ENCODE data around the gene ADCY3.
A peak's percentile ranks its signal among the peaks of the same experiment; 100 is the strongest.
"Not testable (repeated sequence)": the region's sequence is repeated elsewhere in the genome, so short reads cannot be mapped to it uniquely, and the experiment has no call there.

Gene ADCY3

DNA sequence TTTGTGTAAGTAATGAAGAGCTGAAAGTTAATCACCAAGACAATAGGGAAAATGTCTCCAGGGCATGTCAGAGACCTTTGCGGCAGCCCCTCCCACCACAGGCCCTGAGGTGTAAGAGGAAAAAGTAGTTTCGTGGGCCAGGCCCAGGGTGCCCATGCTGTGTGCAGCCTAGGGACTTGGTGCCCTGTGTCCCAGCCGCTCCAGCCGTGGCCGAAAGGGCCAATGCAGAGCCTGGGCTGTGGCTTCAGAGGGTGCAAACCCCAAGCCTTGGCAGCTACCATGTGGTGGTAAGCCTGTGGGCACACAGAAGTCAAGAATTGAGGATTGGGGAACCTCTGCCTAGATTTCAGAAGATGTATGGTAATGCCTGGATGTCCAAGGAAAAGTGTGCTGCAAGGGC lies 74.3 kb downstream of the ADCY3 start:
- DNase-seq (ENCODE audit: low read depth, low spot score): no peak

DNA sequence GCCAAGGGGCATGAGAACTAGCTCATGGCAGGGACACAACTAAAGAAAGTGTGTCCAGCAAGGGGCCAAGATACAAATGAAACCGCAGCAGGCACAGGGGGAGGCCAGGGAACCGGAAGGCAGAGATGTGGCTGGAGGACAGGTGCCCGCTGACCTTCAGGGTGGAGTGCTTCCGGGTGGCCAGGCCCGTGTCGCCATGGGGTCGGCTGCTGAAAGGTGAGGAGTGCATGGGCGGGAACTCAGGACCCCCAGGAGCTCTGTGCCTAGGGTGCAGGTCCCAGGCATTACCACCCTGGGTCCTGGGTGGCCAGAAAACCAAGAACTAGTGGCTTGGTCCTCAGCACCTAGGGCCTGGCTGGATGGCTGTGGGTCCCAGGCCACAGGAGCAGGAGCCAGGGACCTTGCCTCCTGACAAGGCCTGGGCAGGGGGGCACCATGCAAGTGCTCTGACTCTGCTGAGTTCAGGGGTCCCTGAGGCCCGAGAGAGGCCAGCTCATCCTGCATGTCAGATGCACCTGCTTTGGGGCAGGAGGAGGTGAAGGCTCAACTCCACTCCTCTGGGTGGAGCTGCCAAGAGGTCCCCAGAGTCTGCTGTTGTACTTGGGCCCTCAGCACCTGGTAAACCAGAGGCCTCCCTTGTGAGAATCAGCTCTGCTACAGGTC lies 75.9 kb downstream of the ADCY3 start:
- no peak for DNase-seq (ENCODE audit: low read depth, low spot score)

DNA sequence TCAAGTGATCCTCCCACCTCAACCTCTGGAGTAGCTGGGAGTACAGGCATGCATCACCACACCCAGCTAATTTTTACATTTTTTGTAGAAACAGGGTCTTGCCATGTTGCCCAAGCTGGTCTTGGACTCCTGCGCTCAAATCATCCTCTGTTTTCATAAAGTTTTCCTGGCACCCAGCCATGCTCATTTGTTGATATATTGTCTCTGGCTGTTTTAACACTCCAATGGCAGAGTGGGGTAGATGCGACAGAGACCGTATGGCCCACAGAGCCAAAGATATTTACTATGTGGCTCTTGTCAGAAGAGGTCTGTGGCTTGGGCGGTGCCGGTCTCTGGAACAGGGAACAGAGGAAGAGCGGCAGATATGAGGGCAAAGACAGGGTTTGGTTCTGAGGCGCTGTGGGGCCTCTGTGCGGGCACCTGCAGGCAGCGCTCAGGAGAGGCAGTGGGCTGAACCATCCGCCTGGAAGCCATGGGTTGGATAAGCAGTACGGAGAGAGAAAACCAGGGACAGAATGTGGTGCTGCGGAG lies 76.6 kb downstream of the ADCY3 start:
- no peak for DNase-seq (ENCODE audit: low read depth, low spot score)

DNA sequence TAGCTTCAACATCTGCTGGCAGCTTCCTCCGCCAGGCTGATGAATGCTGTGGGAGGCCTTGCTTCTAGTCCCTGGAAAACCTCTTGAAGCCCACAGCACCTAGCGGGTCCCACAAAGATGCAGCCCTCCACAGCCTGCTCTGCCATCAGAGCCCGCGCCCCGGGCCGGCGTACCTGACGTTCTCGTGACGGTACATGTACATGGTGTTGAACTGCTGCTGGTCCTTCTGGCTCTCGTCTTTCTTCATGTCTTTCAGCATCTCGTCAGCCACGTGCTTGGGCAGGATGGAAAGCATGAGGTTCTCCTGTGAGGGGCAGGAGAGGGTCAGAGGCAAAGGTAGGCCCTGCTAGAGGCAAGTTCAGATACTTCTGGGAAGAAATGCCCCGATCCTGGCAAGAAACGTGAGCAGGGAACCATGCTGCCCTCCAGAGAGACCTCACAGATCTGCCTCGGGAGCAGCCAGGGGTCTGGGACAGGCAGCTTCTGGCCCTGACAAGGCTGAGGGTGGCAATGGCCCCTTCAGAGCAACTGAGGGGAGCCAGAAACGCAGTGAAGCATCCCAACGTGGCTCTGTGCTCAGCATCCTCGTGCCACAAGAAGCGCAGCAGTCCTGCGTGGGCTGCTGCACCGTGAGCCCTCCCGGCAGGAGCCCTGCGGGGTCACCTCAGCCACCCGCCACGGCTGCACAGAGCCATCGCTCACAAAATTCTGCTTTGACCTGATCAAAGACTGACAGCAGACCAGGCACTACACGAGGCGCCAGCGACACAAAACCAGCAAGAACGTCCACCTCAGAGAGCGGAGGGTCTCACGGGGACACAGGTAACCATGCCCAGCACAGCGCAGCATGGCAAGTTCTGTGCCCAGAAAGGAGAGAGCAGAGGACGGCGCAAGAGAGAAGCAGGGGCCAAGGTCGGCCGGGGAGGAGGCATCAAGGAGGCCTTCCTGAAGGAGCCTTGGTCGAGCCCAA lies 77.7 kb downstream of the ADCY3 start:
- DNase-seq (ENCODE audit: low read depth, low spot score): no peak

DNA sequence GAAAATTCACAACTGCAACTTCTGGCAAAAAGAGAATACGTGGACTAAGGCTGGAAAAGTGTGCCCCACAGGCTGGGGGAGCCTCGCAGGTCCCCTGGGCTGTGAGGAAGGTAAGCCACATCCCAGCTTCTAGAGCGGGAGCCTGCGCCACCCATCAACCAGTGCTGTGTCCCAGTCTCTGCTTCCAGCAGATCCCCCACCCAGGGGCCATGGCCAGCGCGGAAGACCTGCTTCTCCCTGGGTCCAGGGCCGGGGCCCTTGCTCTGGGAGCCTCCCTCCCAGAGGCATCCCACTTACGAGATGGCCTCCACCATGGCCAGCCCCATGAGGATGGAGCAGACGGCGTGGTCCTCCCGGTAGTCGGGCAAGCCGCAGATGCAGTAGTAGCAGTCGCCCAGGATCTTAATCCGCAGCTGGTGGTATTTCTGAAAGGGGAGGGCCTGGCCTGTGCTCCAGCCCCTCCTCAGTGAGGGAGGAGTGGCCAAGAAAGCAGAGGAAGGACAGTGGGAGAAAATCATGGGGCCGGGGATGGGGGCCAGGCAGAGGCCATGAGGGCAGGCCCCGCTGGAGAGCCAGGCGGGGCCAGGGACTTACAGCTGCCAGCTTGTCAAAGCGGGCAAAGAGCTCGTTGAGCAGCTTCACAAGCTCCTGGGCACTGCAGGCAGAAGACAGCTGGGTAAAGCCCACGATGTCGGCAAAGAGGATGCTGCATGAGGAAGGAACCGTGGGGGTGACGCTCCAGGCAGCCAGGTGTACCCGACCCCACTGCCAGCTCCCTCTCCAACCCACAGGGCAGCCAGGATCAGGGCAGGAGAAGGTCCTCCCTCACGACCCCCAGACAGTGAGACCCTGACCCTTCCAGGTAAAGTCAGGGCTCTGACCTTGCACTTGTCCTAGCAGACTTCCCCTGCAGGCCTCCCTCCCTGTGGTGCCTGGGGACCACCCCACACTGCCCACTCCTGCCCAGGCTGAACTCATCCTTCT lies 78.8 kb downstream of the ADCY3 start:
- no peak for DNase-seq (ENCODE audit: low read depth, low spot score)

DNA sequence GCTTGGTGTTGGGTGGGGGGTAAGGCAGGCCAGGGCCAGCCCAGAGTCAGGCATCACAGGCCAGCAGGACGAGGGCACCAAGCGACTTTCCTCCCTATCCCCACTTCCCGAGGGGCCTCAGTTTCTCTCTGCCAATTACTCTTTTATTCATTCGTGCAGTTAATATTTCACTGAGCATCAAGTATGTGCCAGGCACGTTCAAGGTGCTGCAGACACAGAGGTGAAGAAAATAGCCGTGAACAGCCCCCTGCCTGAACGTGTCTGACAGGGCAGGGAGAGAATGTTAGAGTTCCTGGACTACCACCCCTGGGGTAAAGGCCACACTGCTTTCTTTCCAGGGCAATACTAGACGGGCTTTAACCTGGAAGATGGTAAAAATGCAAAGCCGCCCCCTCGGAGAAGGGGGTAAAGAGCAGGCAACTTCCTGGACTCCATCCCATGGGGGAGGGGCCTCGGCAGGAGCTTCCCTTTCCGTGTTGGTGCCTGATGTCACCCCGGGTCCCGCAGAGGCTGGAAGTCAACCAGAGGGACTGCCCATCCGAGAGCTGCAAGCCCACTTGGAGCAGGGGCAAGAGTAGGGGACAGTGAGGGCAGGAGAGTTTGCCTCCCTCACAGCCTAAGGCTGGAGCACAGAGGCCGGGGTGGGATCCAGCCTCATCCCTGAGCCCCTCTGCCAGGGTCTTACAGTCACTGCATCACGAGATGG lies 79.7 kb downstream of the ADCY3 start:
- no peak for DNase-seq (ENCODE audit: low read depth, low spot score)

DNA sequence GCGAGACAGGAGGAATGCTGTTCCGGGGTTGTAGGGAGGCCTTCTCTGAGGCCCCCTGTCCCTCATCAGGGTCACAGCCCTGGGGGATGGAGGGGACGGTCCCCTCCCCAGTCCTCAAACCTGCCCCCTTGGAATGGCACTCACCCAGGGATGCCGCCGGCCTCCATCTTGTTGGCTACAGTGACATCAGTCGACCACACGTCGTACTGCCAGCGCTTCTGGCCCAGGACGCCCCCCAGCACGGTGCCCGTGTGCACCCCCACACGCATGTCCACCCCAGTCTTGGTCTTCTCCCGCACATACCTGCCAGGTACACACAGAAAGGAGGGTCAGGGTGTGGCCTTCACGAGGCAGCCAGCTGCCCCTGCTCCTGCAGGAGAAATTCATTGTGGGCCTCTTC lies 80.3 kb downstream of the ADCY3 start:
- no peak for DNase-seq (ENCODE audit: low read depth, low spot score)

DNA sequence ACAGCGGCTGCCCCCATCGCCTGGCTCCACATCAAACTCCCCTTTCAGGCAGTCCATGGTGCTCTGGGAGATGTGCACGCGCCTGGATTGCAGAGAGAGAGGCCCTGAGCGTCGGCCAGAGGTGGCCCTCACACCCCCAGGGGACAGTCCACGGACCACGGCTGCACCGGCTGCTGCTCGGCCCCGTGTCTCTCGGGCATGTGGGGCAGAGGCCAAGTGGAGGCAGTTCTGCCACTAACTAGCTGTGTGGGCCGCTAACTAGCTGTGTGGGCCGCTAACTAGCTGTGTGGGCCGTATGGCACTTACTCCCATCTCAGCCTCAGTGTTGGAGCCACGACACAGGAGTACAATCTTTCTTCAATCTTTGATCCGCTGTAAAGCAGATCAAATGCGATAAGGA lies 81.5 kb downstream of the ADCY3 start:
- no peak for DNase-seq (ENCODE audit: low read depth, low spot score)

DNA sequence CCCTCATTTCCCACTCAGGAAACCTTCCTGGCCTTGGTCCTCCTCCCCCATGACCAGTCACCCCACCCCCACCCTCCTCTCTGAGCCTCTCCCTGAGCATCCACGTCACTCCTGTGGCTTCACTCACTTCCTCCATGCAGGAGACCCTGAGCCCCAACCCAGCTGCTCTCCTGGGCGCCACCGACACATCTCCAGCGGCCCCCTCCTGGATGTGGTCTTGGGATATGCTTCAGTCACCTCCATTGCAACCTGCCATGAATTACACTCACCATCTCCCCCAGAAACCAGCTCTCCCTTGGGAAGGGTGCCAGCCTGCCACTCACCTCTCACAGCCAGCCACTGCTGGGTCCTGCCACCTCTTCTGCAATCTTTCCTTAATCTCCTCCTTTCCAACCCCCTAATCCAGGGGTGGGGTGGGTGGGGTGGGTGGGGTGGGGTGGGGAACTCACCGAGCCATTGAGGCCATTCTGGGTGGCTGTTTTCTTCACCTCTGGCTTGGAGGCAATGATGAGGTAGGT lies 82.0 kb downstream of the ADCY3 start:
- DNase-seq (ENCODE audit: low read depth, low spot score): no peak

DNA sequence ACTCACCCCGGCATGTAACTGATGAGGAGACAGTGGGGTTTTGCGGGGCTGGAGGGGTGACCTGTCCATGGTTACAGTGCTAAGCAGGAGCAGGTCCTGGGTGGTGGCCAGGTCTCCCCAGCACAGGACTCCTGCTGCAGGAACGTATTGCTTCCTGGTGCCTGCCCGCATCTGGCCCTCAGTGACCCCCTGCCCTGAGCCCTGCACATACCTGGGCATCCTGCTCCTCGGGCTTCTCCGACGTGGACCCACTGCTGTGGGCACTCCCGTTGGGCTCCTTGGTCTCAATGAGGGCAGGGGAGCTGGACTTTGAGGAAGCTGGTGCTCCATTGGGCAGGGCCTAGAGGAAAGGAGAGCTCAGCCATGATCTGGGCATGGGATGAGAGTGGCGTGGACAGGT lies 83.3 kb downstream of the ADCY3 start:
- no peak for DNase-seq (ENCODE audit: low read depth, low spot score)

DNA sequence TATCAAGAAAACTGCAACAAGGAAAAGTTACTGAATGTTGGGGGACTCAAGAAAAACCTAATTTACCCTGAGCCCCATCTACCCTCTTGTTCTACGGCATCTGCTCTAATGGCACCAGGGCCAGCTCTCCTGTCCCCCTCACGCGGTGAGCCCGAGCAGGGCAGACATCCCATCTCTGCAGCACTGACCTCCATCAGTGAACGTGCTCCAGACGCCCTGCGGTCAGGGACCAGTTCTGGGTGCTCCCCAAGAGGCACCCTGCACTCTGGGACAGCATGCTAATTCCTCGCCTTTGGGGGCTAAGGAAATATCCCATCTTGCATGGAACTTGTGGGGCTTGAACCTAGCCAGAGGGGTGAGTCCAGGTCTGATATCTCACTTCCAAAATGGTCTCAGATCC lies 83.8 kb downstream of the ADCY3 start:
- DNase-seq (ENCODE audit: low read depth, low spot score): no peak

DNA sequence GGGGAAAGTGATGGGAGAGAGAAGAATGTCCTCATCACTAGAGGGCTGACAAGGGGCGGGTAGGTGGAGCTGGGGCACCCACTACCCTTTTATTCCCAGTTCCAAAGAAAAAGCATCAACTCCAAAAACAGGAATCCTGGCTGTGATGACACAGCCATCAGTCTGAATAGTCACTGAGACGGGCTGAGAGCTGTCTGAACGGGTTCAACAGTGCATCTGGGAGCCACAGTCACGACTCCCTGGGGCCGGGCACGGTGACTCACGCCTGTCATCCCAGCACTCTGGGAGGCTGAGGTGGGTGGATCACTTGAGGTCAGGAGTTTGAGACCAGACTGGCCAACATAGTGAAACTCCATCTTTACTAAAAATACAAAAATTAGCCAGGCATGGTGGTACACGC lies 84.6 kb downstream of the ADCY3 start:
- DNase-seq (ENCODE audit: low read depth, low spot score): not testable (repeated sequence)

DNA sequence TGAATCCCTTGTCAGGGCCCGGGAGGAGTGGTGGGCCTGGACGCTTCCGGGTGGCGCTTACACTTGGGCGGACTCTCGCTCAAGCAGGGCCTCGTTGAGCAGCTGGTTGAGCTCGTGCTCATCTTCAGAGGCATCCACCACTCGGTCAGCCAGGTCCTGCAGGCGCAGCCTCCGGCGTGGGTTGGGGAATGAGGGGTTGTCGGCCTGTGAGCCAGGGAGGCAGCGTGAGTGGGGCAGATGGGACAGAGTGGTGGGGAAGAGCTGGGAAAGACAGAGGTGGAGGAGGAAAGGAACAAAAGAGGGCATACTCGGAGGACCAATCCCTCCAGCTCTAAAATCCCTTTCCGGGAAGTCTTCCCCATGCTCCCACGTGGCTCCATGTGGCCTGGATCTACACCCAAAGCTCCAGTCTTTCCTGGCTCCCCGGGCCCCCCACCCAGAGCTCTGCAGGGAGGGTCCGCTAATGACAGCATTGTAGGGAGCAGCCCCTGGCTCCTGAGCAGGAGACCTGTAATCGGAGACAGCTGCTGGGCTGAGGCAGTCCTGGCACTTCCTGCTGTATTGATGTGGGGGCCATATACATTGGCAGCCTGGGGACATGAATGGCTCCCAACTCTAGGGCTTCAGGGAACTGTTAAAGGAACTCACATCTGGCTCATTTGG lies 85.2 kb downstream of the ADCY3 start:
- DNase-seq (ENCODE audit: low read depth, low spot score): no peak

DNA sequence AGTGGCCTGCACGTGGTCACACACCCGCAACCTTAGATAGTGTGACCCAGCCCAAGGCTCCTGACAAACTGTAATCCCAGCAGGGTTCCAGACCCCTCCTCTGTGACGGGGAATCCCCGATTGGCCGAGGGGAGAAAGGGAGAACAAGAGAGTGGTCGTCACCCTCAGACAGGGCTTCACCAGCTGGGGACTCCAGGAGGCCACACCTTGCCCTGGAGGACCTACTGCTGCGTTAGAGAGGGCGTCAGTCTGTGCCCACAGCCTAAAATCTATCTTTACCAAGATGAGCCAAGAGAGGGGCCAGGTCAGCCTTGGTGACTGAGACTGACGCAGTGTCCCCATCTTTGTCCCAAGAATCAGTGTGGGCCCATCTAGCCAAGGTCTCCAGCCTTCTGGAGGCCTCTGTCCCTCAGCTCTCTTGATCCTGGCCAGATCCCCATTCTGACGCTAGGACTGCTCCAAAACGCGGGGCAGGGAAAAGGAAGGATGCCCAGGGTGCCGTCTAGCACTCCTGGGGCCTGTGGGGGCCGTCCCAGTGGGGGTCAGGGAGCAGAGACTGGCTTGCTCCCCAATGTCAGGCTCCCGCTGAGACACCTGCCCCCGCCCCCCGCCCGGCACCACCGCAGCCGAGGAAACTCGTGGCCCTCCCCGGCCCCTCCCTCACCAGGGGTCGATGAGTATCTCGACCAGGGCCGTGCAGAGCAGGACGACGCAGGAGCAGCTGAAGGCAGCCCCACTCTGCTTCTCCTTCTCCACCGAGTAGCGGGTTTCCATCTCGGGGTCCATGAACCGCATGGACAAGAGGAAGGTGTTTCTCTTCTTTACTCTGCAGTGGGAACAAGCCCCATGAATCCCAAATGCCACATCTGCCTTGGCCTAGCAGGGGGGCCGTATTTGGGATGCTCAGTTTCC lies 86.0 kb downstream of the ADCY3 start:
- DNase-seq (ENCODE audit: low read depth, low spot score): no peak

DNA sequence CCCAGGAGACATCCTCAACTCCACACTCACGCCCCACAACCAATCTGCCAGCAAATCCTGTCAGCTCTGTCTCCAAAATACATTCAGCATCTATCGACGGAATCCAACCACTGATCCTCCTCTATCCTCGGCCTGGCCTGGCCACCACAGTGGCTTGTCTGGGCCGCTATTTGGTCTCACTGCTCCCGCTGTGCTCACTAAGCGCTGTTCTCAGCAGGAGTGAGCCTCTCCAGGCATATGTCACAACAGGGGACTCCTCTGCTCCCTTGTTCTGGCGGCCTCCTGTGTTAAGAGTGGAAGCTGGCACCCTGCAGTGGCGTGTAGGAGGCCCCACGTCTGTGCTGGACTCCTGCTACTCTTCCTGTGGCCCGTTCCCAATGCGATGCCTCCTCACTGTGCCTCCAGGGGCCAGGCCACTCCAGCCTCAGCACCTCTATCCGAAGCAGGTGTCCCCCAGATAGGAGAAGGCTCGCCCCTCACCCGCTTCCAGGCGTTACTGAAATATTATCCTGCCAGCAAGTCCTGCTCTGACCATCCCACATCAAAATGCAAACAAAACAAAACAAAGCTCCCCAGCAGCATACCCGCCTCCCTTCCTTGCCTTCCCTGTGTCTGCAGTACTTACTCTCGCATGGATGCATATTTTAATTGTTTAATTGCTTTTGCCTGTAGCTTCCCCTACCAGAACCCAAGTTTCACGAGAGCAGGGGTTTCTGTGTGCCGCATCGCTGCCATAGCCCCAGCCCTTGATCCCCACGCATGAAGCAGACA lies 86.9 kb downstream of the ADCY3 start:
- DNase-seq (ENCODE audit: low read depth, low spot score): peak; percentile 66

DNA sequence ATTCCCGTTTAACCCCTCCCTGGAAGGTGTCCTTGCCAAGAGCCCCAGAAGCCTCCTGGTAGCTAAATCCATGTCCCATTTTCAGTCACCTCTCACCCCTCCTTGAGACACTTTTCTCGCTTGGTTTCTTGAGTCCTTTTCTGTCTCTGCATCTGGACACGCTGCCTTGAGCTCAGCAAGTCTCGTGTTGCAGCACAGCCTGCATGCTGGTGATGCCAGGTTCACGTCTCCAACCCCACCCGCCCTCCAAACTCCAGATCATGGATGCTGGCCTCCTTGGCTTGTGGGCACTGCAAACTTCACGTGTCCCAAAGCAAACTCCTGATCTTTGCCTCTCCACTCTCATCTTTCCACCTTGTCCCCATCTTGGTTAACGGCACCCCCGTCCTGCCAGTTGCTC lies 87.5 kb downstream of the ADCY3 start:
- no peak for DNase-seq (ENCODE audit: low read depth, low spot score)

DNA sequence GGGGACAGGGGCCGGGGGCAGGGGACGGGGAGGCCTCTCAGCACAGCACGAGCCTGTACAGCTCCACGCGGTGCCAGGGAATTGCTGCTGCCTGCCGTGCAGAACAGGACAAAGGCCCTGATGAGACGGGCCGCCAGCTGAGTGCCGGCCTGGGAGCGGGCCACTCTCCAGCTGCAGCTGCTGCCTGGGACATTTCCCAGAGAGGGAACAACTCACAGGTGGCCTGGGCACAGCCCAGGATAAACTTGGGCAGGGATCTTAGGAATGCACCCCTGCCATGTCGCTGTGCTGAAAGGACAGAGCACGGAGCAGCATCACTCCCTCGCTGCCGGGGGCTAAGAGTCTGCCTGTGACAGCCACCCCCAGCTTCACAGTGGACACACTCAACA lies 88.0 kb downstream of the ADCY3 start:
- DNase-seq (ENCODE audit: low read depth, low spot score): no peak
